ENCODE results near the gene WDR49.

- TF ChIP-seq MAX (IDR thresholded peaks at IDR 0.05), result no peak
- no peak for TF ChIP-seq CTCF (IDR thresholded peaks at IDR 0.05 in 2 of 3, conservative IDR thresholded peaks at IDR 0.05 in 1 of 3; ENCODE audit: borderline replicate concordance in 1 of 3, insufficient read depth in 1 of 3, low read depth in 2 of 3, low read length in 2 of 3)
- TF ChIP-seq SP1 (IDR thresholded peaks at IDR 0.05; ENCODE audit: low read depth), result no peak
- TF ChIP-seq EZH2 (IDR thresholded peaks at IDR 0.05), result no peak
- TF ChIP-seq EGR1 (IDR thresholded peaks at IDR 0.05; ENCODE audit: low read depth), result no peak
- TF ChIP-seq POLR2A (IDR thresholded peaks at IDR 0.05; ENCODE audit: borderline replicate concordance, extremely low read depth, insufficient read depth, insufficient read length), result no peak
- no peak for TF ChIP-seq RAD21 (IDR thresholded peaks at IDR 0.05; ENCODE audit: low read depth)
- TF ChIP-seq CEBPB (IDR thresholded peaks at IDR 0.05; ENCODE audit: low read depth), result no peak
- no peak for TF ChIP-seq SIN3A (IDR thresholded peaks at IDR 0.05; ENCODE audit: low read depth)
- no peak for TF ChIP-seq EZH2phosphoT487 (IDR thresholded peaks at IDR 0.05; ENCODE audit: borderline replicate concordance)
- no peak for TF ChIP-seq FOSL1 (IDR thresholded peaks at IDR 0.05; ENCODE audit: low read depth)
- no peak for TF ChIP-seq ATF3 (IDR thresholded peaks at IDR 0.05)
- no peak for TF ChIP-seq JUND (IDR thresholded peaks at IDR 0.05)
- TF ChIP-seq YY1 (IDR thresholded peaks at IDR 0.05; ENCODE audit: extremely low read depth, insufficient replicate concordance, low read depth, low read length), result no peak
Observed at GRCh38 chr3:167666563-167666962, 12.8 kb upstream of the WDR49 start.
